DMS114 treated with DMSO at 0.1 percent for 48 hours (cell line): Measurements from ENCODE around the gene GRIN2A.

Experiments
- DNase-seq: peaks from one replicate; lab custom pipeline; 2025; ENCODE audit not compliant: unreplicated experiment; lab: John Stamatoyannopoulos, UW

GRIN2A gene

DNA sequence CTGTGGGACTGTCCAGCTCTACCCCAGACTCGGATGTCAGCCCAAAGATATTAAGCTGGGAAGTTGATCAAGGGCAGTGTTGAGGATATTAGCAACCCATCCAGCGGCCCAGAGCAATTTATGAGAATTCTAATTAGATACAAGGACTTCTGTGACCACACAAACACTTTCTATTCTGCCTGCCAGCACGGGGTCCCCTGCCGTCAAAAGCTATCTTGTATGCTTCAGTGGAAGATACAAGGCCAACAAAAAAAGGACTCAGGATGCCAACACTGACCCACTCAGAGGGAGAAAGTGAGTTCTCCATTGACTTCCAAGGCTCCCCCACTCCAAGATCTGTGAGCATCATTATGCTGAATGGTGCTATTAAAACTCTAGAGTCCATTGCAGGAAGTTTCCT lies 390.7 kb downstream of the GRIN2A start:
- DNase-seq, result no peak

DNA sequence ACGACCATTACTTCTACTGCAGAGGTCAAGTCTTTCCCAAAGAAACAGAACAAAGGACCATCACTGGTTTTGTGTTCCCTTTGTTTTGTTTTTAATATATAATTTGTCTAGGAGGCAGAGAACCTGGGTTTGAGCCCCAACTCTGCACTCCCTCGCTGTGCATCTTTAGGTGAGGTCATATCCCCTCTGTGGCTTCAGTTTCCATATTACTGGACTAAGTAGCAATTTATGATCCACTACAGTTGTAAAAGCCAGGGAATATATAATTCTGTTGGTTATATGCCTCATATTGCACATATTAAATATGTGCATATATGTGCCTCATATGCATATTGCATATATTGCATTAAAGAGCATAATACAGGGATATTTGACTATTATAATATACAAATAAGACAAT lies 392.0 kb downstream of the GRIN2A start:
- DNase-seq, result no peak

DNA sequence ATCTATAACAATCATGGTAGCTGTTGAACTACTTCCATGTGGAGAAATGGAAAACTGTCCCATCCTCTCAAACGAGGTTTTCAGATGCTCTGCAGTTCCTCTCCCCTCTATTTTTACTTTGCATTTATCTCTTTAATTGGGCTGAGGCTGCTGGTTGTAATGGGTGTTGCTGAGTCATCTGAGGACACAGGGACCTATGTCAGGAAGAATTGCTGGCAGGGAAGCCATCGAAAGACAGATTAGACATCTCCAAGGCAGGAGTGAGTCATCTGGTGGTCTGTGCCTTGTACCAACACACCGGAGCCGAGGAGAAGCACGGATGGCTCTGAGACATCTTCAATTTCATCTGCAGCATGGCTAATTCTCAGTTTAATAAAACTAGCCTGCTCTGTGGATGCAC lies 394.5 kb downstream of the GRIN2A start:
- no peak for DNase-seq

DNA sequence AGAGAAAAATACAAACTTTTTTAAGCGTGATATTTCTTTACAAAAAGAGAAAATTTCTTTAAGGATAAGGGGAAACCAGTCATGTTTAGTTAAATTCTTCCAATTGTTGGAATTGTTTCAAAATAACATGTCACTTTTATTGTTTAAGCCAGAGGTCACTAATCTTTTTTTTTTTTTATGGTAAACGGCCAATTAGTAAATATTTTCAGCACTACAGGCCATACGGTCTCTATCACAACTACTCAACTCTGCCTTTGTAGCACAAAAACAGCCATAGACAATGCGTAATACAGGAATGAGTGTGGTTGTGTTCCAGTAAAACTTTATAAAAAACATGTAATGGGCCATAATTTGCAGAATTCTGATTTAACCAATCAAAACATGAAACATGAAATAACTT lies 401.4 kb downstream of the GRIN2A start:
- DNase-seq, result no peak

DNA sequence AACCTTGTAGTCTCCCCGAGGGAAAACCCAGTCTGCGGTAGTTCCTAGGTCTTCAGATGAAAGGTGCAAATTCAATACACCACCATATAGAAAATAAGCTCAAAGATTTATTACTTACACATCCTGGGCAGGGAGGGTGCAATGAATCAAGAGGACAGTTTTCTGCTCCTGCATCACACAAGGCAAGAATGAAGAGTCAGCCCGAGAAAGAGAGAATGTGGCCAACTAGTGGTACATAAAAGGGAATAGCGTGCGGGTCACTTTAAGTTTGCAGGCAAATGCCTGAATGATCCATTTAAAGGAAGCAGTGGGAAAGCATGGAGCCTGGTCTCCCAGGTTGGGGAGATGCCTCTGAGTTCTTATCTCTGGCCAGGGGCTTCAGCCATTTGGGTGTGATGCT lies 403.4 kb downstream of the GRIN2A start:
- DNase-seq, result no peak

DNA sequence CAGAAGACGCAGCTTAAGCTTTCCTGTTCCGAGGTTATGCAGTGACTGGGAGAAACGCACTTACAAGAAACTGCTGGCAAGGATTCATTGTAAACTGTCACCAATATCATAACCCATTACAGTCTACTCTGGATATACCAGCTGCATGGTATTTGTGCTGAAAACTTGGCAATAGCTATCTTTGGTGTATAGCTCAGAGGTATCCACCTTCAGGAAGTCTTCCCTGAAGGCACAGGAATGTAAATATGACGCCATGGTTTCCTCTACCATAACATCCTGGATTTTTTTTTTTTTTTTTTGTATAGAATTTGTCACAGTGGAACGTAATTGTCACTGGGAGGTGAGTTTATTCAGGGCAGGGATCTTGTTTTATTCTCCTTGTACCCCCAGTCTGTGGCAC lies 406.2 kb downstream of the GRIN2A start:
- no peak for DNase-seq

DNA sequence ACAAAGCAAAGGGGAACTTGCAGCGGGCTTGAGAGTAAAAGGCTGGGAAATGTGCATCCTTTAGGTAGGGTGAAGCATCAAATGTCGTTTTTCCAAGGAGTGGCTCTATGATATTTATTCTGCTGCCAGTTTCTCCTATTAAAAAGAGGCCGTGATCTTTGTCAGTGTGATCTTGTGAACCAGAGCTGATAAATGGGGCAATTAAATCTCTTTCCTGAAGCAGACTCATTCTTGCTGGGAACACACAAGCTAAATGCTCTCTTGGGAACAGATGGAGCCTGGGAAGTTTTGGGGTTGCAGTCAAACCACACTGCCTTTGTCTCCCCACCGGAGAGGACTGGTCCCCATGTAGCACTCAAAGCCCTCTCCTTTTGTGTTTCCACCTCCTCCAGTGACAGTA lies 408.9 kb downstream of the GRIN2A start:
- DNase-seq, result no peak

DNA sequence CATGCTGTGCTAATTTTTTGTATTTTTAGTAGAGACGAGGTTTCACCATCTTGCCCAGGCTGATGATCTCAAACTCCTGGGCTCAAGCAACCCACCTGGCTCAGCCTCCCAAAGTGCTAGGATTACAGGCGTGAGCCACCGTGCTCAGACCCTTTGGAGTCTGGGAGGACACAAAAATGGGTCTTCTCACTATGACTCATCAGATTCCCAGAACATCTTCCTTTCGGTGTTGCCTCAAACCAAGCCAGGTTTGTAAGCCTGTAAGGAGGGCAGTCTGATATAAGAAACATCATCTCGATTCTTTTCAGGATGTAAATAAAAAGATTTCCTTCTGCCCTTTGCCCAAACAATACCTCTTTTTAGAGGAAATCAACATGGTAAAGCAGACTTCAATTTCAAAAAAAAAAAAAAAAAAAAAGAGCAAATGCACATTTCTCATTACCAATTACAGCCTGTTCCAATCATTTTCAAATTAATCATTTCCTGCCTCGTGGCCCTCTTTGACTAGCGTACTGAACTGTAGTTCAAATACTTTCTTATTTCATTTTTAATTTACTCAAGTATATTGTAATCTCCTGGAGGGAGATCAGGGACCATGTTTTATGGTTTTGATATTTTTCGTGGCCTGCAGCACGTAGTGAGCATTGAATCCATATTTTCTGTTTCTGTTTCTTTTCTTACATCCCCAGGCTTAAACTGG lies 409.6 kb downstream of the GRIN2A start:
- no peak for DNase-seq

DNA sequence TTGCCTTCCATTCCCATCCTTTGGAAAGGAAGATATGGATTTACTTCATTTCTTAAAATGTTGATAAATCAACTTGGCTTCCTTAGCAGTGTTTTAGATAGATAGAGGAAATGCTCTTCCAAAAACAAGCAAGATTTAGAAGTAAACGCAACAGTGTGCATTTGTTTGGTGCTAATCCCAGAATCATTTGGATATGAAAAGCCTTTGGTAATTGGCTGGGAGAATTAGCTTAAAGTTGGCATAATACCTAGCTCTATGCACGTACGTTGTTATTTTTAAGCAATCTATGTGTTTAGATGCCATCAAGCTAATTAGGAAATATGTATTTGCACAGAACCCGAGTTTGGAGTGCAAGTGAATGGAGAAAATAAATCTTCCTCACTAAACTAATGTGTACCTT lies 415.3 kb downstream of the GRIN2A start:
- no peak for DNase-seq

DNA sequence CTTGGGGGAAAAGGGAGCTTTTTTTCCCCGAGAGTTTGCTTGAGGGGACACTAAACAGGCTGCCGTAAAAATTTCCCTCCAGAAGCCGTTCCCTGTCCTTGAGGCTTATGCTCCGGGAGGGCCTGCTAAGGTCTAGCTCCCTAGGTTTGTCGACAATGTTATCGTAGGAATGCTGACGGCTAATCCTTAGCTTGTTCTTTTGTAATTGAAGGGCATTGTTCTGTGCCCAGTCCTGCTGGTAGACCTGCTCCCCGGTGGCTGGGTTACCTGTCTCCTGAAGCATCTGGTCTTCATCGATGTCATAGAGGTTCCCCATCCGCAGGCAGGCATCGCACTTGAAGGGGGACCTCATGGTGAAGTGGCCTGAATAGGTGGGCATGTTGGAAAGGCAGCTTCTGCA lies 418.7 kb downstream of the GRIN2A start:
- DNase-seq, result no peak

DNA sequence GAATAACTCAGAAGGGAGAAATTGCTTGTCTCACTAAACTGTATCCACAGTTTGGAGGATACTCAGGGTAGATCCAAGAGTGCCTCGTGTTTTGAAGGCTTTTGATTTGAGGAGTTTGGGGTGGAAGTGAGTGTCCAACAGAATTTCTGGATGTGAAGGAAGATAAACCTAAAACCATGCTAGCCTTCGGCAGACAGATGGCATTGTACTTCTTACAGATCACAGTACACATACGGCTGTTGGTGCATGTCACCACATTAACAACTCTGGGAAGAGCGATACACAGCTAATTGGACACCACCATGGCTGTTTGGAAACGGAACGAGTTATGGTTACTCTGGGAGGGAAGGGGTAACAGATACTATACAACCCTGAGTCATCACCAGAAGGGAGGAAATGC lies 420.4 kb downstream of the GRIN2A start:
- DNase-seq, result no peak

DNA sequence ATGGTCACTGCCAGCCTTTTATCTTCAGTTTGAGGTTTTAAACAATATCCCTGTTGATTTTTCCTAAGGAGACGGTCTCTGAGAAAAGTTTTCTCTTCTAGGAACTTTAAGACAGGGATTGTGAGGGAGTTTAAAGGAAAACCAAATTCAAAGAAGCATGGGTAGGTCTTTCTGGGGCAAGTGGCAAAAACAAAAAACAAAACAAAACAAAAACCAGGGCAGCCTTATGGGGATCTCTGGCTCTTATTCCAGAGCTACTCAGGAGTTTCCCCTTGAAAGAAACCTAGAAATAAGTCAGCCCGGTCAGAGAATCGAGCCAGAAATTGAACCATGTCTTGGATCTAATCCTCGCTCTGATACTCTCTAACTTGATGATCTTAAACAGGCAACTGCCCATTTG lies 424.5 kb downstream of the GRIN2A start:
- no peak for DNase-seq

DNA sequence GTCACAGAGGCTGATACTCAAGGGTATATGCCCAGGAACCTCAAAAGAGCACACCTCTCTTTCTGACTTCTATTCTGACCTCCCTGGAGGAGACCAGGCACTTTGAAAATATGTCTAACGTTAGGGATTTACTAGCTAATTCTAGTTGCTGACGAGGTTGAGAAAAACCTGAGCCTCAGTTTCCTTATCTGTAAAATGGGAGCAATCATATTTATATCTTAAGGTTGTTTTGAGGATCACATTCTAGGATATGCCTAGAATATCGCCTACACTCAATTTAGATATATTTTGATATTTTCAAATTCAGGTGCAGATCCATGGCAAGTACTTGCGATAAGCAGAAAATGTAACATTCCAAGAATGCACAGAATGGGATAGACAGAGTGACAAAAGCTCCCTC lies 425.8 kb downstream of the GRIN2A start:
- DNase-seq, result no peak

DNA sequence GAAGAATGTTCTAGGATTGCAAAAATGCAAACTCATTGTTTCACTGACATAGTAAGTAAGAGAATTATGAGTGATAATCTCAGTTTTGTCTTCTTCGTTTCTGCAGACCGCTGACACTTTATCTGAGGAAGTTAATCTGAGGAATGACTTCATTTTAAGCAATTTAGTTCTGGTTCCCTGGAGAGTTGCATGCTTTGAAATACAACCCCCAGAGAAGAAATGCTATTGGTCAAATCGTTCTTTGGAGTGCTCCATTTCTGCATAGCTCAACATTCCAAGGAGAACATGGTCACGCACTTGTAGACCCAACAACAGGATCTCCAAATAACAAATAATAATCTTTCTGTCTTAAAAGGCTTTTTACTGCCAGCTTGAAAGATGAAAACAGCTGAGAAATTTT lies 427.1 kb downstream of the GRIN2A start:
- no peak for DNase-seq

DNA sequence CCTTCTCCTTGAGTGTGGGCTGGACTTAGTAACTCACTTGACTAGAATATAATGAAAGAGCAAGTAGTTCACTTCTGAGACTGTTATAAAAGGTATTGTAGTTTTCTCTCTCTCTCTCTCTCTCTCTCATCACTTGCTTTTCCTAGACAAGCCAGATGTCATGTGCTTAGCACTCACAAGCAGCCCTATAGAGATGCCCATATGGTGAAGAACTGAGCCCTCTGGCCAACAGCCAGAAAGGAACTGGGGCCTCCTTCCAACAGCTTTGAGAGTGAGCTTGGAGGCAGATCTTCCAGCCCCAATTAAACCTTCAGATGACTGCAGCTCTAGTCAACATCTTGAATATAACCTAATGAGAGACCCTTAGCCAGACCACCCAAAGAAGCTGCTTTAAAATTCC lies 440.5 kb downstream of the GRIN2A start:
- DNase-seq, result no peak

DNA sequence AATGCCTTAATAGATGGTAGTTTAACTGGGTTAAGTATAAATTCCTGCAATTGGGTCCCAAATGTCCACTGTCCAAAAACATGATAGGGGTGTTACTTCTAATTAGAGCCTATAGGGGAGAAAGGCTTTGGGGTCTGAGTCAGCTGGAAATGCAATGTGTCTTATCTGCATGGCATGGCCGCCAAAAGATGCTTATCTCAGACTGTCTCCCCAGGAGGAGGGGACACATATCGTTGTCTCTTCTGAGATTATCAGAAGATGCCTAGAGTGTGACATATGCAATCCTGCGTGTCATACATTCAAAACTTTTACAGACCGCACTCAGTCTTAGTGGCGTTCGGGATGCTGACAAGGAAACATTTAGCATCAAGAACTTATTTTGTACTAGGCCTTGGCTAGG lies 442.9 kb downstream of the GRIN2A start:
- DNase-seq, result no peak

DNA sequence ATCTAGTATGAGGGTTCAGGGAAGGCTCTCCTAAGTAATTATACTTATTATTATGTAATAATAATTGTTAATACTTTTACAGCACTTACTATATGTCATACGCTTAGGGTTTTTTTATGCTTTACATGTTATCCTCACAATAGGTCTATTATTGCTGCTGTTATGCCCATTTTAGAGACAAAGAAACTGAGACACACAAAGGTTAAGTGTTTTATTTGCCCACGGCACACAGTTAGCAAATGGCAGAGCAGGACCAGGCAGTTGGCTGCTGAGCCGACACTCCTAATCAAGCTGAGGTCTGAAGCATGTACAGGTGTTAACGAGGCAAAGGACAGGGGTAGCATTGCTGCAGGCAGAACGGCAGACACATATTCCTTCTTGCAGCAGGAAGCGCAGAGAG lies 443.5 kb downstream of the GRIN2A start:
- DNase-seq, result no peak

DNA sequence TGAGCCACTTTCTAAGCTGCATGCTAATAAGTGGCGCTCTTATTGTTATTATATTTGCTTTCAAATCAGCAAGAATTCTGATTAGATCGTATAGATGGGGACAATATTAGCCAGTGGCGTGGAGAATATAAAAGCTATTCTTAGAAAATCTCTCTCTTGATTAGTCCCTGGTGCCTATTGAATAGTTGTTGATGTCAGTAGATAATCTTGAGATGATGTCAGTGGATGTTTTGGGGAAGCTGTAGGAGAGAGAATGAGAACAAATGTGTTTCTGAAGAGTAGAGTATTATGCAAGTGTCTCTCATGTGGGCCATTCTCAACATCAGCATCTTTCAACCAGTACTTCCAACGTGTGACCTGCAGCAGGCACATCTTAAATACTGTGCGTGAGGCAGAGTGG lies 445.7 kb downstream of the GRIN2A start:
- no peak for DNase-seq

DNA sequence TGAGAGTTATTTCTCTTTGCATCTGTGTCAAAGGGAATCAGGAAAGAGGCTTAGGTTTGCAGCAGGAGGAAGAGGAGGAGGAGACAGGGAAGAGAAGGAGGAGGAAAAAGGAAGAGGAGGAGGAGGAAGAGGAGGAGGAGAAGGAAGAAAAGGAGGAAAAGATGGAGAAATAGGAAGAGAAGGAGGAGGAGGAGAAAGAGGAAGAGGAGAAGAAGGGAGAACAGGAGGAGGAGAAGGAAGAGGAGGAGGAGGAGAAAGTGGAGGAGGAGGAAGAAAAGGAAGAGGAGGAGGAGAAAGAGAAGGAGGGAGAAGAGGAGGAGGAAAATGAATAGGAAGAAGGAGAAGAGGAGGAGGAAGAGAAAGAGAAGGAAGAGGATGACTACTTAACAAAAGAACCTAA lies 459.1 kb downstream of the GRIN2A start:
- DNase-seq, result no peak

DNA sequence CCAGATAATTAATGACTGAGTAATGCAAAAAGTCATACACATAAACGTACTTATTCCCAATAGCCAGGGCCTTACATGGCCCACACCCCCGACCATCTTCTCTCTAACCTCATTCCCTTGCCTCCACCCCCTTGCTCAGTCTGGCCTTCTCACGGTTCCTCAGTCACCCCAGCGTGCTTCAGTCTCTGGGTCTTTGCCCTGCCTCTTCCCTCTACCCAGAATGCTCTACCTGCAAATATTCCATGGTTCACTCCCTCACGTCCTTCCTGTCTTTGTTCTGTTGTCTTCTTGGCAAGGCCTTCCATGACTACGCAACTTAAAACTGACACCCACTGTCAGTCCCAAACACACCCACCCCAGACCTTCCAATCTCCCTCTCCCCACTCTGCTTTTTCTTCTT lies 468.3 kb downstream of the GRIN2A start:
- no peak for DNase-seq

DNA sequence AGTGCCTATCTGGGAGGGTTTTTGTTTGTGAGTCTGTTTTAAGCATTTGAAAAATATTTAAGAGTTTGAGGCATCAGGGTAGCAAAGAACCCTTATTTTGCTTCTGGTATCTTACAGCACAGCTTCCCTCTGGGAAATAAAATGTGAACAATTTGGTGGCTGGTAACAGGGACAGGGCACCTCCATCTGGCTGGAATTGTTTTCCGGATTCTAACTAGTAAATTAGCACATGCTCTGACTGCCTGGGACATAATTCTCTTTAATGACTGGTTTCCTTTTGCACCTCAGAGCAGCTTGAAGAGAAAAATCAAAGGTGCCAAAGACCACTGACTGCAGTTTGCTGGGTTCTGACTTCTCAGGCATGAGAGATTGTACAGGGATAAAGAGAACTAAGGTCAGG lies 469.1 kb downstream of the GRIN2A start:
- no peak for DNase-seq

DNA sequence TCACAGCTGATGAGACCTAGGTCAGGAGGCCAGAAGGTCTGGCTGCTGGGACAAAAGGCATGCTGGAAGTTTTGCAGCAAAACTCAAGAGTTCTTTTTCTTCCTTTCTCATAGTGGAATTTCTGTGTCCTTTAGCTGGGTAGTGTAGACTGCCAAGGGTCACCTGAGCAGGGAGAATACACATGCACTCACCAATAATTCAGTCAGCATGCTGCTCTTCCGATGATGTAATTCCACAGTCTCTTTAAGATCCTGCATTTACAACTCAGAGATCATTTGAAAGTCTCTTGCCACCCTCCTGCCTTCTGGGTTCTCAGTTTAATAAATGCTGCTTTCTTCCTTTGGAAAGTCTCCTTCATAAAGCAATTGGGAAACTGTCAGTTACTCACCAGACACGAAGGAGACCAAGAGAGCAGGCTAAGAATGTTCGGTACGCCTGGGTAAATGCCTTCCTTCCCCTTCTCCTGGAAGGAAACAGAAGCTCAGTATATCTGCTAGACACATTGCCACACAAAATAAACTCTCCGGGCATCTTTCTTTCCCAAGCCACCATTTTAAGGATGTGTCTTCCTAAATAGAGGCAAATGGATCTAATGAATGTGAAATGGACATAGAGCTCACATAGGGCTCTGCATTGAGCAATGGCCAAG lies 473.1 kb downstream of the GRIN2A start:
- DNase-seq, result no peak

DNA sequence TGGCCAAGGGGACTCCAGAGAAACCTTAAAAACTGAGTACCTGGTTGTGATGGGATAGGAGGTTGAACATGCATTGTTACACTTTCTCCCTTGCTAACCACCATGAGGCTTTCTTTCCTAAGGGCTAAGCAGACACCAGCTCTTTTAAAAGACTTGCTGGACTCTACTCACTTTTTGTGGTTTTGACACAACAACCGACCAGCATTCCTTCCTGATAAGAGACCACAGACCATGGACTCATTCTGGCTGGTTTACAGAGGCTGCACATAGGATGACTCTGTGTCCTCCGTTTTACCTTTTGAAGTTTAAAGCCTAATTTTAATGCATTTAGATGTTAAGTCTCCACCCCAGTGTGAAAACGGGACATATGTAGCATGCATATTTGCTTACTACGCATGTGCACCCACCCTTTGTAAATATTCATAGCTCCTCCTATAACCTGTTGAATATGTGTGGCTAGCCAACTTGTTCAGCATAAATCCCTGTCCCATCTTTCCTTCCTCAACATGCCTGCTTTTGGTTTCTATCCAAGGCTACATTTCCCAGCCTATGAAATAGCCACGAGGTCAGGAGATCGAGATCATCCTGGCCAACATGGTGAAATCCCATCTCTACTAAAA lies 475.9 kb downstream of the GRIN2A start:
- no peak for DNase-seq
